Mesenteric fat pad (tissue), 1 donor: ENCODE measurements around the gene SH3RF3. TPM values are rescaled to one million over a fixed set of nuclear protein-coding genes. Genes with fewer than 3 reads are reported as not detected.

Experiments used
- DNase-seq: peaks from one replicate; pipeline ENCODE4 v3.0.0-alpha.2; 2020; ENCODE audit warnings: low spot score
- total RNA-seq: library from RNA; stranded (reverse); fragmentation: NEBNext Ultra II Directional; extraction: Animal tissue kit (Norgen Biotek cat#: 25700); gene quantifications from one replicate; pipeline ENCODE4 v1.2.1, GENCODE V29; 2021
- donor health status: DM: yes; HTN: yes; CAD: no.

Gene SH3RF3
- total RNA-seq, 1 donor from 2014 or later = 20.4 TPM

DNA sequence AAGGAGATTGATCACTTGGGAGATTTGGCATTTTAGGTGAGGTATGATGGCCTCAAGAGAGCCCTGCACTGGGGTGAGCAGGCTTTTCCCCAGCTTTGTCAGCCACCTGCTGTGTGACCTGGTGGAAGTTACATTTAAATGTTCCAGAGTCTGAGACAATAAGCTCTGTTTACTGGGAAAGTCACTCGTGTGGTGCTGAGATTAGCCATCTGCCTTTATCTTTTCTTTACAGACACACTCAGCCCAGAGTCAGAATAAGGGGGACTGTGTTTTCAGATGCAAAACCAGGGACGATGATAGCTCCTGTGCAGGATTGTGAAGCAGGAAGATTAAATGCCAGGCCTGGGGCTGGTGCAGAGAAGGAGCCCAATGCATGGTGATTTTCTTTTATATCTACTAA is 47.9 kb downstream of the SH3RF3 start:
- DNase-seq = peak; percentile 28

DNA sequence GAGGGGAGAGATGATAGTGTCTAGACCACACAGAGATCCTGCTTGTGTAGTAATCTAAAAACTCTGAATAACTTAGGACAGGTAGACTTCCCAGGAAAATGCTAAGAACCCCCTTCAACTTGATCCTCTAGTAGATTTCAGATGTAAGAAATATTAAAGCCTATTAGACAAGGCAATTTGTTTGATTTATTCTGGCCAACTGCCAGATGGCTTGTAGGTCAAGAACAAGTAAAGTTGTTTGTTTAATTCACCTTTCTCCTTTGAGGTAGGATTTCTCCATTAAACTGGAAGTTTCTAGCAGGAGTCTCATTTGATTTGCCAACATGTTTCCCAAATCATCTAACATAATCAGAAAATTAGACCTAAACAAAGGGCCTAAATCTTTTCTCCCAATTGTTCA is 48.6 kb downstream of the SH3RF3 start:
- DNase-seq = no peak

GRCh38 chr2:109178968-109179367 is 50.0 kb downstream of the SH3RF3 start:
- DNase-seq = no peak

DNA sequence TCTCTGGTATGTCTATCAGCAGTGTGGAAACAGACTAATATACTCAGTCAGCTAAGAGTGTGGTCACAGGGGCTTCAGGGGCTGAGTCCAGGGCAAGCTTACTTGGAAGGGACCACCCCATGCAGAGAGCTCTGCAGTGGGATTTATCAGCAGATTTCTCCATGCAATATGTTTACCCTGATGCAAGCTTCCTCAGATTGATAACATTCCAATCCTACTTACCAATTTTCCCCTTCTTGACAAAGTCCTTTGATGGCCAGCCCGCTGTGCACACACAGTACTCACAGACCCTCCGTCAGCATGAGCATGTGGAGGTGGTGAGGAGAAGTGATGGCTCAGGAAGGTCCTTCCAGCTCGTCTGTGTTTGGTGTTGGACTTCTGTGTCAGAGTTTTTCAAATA is 51.8 kb downstream of the SH3RF3 start:
- DNase-seq = peak; percentile 39

DNA sequence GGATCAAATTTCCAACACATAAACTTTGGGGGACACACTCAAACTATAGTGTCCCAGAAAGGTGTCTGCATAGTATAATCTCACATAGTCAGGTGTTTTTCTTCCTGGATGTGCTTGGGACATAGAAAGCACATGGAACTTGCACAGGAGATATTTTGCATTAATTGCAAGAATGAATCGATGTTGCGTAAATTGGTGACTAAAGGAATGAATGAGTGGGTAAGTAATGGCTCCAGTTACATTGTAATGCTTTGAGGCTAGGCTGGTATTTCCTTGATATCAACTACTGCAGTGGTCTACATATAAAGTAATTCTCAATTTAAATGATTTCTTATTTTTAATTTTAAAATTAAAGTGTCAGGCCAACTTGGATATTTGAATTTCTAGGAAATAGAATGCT is 53.4 kb downstream of the SH3RF3 start:
- no peak for DNase-seq

DNA sequence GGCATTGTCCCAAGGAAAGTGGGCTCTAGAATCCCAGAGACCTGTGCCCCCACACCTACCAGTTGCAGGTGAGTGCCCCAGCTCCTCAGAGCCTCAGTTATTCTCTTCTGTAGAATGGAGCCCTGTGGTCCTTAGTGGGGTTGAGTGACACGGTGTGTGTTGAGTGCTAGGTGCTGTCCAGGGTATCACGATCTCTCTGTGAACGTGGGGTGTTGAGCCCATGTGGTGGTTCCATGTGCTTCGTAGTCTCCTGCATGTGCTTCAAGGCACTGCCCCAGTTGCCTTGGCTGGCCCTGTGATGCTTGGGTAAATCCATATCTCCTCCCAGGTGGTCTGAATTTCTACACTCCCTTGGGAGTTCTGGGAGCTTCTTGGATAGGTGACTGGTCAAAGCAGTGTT is 54.9 kb downstream of the SH3RF3 start:
- peak; percentile 53 for DNase-seq

GRCh38 chr2:109184368-109184767 is 55.4 kb downstream of the SH3RF3 start:
- peak; percentile 71 for DNase-seq

DNA sequence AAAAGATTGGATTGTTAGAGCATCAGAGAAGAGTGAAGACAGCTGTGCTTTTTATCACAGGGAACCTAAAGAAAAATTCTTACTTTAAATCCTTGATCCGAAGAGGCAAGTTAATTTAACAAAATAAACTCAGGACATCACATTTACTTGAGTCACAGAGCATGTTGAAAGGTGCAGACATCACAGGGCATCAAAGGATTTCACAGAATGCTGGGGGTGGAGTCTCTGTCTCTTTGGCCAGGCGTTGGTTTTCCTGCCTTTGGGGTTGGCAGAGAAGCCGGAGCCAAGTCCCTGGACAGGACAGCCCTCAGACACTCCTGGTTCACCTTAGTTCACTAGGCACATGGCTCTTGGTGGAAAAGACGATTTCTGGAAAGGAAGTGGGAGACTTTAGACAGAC is 56.3 kb downstream of the SH3RF3 start:
- peak; percentile 26 for DNase-seq

DNA sequence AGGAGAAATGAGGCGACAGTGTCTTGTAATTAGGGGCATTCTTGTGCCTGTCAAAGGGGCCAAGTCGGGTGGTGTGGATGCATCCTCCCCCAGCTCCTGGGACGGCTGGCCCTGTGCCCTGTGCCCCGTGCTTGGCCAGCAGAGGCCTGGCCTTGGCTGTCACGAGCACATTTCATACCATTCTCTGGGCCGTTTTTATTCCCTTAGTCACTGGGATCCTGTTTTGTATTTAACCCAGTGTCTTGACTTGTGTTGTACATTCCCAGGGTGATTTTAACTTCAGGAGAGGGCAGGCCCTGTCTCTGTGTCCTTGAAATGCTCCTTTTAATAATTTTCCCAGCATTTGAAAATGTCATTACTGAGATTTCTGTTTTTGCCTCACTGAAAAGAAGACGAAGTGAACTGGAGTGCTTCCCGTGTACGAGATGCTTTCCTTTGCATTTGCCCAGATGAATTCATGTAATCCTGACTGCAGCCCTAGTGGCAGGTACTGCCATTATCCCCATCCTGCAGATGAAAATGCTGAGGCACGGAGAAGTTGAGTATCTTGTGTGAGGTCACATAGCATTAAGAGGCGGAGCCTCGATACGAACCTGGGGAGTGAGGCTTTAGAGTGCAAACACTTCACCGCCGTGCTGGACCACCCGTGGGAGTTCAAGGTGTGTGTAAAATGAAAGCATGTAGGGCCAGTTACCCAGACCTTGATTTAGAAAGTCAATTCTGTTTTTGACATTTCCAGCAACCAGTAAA is 57.0 kb downstream of the SH3RF3 start:
- DNase-seq = peak; percentile 89

- peak; percentile 33 for DNase-seq
Measured at GRCh38 chr2:109186656-109187250, 57.7 kb downstream of the SH3RF3 start.

- DNase-seq = peak; percentile 68
Measured at GRCh38 chr2:109187711-109188495, 58.9 kb downstream of the SH3RF3 start.

- DNase-seq = peak; percentile 82
Measured at GRCh38 chr2:109188496-109188890, 59.5 kb downstream of the SH3RF3 start.

GRCh38 chr2:109188898-109189297 is 59.9 kb downstream of the SH3RF3 start:
- DNase-seq = peak; percentile 57

DNA sequence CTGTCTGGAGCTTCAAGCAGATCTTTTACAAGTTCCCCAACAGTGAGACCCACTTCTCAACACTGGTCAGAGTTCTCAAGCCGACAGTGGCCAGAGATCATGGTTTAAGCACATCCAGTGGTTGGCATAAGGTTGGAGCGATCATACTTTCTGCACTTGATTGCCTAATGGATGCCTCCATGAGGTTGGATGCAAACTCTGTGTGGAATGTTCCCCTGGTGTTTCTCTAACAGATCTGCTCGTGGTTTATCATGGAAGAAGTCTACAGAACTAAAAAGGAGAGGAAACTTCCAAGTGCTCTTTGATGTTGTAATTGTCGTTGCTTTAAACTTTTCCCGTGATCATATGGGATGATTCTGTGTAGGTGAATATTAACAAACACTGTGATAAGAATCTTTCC is 60.7 kb downstream of the SH3RF3 start:
- DNase-seq = peak; percentile 35

DNA sequence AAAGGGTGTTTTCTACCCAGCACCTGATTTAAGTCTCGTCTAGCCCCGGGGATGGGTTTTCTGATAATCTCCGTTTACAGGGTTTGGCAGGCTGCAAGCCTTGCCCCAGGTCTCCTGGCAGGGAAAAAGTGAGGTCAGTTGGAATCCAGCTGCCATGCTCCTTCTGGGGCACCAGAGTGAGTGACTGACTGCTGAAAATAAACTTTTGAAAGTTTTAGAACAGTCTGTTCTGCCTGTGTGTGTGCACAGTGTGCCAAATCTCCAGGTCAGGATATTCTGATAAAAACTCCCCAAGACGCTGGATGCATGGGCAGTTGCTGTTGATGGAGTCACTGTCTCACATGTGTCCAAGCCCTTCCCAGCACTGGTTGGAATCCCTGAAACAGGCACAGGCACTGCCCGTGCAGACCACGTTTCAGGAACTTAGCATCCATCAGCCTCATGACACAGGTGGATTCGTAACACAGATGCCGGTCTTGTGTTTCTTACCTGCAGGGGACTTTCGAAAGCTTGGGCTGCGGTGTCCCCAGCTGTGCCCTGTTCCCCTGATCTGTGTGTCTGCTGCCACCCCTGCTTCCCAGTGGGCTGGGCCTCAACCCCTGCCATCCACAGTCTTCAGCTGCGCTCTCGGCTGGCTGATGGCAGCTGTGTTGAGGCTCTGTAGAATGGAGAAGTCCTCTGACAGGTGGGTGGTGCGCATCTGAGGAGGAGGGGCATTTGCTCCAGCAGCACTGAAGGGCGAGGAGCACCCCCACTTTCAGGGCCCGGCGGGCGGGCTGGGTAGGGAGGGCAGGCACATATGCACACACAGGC is 65.0 kb downstream of the SH3RF3 start:
- DNase-seq = peak; percentile 33

DNA sequence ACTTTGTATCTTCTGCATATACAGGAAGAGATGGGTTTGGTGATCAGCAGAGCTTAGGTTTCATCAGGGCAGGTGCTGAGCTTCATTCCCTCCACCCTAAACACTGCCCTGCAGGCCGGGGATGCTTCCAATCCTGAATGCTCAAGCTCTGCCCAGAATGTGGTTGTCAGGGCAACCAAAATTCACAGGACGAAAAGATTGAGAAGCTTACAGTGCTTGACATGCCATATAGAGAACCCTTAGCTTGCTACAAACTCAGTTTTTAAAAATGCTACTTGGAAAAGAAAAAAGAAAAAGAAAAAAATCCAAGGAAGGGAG is 65.6 kb downstream of the SH3RF3 start:
- DNase-seq = no peak

GRCh38 chr2:109195193-109196045 is 66.4 kb downstream of the SH3RF3 start:
- DNase-seq = peak; percentile 73

DNA sequence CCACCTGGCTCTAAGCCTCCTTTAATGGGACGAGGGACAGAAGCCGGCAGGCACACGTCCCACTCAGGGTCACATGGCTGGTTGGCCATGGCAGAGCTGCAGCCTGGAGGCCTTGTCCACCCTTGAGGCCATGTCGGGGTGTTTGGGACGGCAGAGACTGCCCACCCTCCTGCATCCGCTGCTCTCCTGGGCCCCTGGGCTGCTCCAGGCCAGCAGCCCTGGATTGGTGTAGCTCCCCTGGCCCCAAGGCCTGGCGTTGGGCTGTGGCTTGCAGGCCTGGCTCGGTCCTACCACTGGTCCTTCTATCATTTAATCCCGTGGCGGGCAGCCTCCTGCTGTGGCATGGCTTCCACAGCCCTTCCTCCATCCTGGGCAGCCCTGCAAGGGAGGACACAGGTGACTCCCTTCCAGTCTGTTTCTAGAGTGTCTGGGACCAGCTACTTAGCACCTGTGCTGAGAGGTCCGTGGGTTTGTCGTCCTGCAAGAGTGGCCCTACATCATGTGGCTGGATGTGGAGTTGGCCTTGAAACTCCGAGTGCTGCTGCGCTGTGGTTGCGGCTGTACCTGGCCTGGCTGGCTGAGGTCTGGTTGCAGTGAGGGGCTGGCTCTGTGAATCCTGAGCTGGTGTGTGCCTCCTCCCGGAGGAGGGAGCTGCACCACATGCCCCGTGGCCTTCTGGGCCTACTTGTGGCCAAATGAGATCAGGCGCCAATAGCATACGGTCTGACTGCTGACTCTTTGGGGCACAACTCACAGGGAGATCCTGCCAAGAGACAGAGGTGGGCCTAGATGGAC is 67.3 kb downstream of the SH3RF3 start:
- DNase-seq = peak; percentile 65

DNA sequence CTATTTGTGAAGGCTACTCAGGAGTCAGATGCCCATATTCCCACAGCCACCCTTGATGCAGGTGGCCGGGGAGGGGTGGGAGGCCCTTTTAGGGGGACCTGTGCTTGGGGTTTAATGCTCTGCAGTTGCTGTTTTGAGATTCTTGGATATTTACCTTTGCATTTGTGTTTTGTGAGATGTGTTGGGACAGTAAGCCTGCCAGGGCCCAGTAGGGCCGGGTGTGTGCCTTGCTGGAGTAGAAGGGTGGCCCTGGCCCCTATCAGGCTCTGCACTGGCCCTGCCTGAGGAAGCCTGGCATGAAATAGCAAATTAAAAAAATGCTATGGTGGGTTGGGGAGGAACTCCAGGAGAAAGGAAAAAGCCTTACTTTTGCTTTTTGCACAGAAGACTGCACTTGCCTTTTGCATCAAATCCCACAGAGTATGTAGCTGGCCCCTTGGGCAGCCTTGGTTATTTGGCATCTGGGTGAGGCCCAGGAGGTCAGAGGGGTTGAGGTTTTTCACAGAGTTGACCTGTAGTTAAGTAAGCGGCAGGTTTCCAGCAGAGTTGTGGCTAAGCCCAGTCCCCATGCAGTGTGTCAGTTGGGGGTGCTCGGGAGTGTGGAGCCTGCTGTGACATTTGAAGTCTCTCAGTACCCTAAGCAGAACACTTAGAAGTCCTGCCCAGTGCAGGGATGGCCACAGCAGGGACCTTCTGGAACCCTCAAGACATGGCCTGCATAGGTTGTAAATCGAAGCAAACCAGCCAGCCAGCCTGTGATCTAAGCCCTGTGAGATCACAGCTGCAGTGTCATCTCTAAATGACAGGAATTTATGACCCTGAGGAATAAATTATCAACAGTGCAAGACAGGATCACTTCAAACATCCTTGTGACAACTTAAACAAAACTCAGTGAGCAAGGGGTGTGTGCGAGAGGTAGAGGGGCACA is 68.8 kb downstream of the SH3RF3 start:
- peak; percentile 62 for DNase-seq
